ENCODE results near the gene ATP9B. TPM values are rescaled to one million over a fixed set of nuclear protein-coding genes. Genes with fewer than 3 reads are reported as not detected.
"Not testable (repeated sequence)": the region's sequence is repeated elsewhere in the genome, so short reads cannot be mapped to it uniquely, and the experiment has no call there.

Gene ATP9B
- total and polyA plus RNA-seq, 5 donors, result 9.0 to 24.0 (median 21.7) TPM

DNA sequence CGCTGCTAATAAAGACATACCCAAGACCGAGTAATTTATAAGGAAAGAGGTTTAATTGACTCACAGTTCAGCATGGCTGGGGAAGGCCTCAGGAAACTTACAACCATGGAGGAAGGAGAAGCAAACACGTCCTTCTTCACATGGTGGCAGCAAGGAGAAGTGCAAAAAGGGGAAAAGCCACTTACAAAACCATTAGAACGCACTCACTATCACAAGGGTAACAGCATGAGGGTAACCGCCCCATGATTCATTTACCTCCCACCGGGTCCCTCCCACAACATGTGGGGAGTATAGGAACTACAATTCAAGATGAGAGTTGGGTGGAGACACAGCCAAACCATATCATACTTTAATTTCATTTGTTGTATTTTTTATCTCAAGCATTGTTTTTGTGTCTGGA, 67.5 kb downstream of the ATP9B start:
- no peak for ATAC-seq
- Histone ChIP-seq H3K27ac (ENCODE audit: low read length) (no peak overlapping the region), H3K4me1 (ENCODE audit: control insufficient read depth, insufficient read depth, low read length) (no peaks in the 10 kb centered on the region), H3K4me3 (ENCODE audit: low read length) (no peak overlapping the region), H3K27me3 (ENCODE audit: control insufficient read depth, insufficient read depth) (no peaks in the 10 kb centered on the region), H3K9me3 (ENCODE audit: control insufficient read depth, low read length) (no peaks in the 10 kb centered on the region)
- no peak for DNase-seq
- WGBS, result 92% methylated on average over 6 of the region's 6 CpGs
- intact Hi-C loops (cut with DNase I), result no loop called here

- intact Hi-C loops (cut with DNase I), result no loop called here
- ATAC-seq, result no peak
- DNase-seq, result no peak
- H3K9me3 ChIP-seq (ENCODE audit: control insufficient read depth, low read length), result no peaks in the 10 kb centered on the region
- no peaks in the 10 kb centered on the region for H3K4me1 ChIP-seq (ENCODE audit: control insufficient read depth, insufficient read depth, low read length)
- WGBS, result 87% methylated on average over 4 of the region's 4 CpGs
- no peak overlapping the region for H3K27ac ChIP-seq (ENCODE audit: low read length)
- H3K27me3 ChIP-seq (ENCODE audit: control insufficient read depth, insufficient read depth), result no peaks in the 10 kb centered on the region
- H3K4me3 ChIP-seq (ENCODE audit: low read length), result no peak overlapping the region
Measured at GRCh38 chr18:79139206-79139605, 70.0 kb downstream of the ATP9B start.

DNA sequence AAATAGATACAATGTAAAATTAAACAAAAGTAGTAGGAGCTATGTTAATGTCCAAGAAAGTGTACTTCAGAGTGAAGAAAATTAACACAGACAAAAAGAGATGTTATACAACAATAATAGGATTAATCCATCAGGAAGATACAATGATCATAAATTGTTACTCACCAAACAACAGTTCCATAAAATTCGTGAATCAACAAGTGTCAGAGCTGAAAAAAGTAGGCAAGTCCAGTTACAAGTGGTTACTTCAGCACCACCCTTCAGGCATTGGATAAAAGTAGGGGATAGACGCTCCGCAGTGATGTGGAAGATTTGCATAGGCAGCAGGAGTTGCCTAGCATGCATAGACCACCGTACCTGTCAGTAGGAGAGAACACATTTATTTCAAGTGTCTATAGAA, 77.8 kb downstream of the ATP9B start:
- H3K9me3 ChIP-seq (ENCODE audit: control insufficient read depth, low read length), result no peaks in the 10 kb centered on the region

DNA sequence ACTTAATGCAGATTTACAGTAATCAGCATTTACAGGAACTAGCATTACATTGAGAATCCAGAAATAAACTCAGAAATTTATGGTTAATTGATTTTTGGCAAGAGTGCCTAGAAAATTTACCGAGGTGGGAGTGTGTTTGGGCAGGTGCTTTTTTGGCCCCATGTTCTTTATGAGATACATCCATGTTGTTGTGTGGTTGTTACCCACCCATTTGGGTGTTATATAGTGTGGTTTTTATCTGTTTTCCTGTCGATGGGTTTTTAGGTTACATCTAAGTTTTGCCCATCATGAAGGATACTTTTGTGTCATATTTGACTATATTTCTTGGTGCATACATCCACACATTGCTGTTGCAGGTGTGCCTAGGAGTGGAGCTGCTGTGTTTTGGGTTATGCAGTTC, 82.0 kb downstream of the ATP9B start:
- ATAC-seq (no peak), DNase-seq (no peak)
- no peak overlapping the region for H3K27ac ChIP-seq (ENCODE audit: low read length)
- H3K4me3 ChIP-seq (ENCODE audit: low read length), result no peak overlapping the region
- no peaks in the 10 kb centered on the region for H3K27me3 ChIP-seq (ENCODE audit: control insufficient read depth, insufficient read depth)
- intact Hi-C loops (cut with DNase I), result no loop called here
- peaks cover under 1% of the 10 kb centered on the region for H3K4me1 ChIP-seq (ENCODE audit: control insufficient read depth, insufficient read depth, low read length)
- no peaks in the 10 kb centered on the region for H3K9me3 ChIP-seq (ENCODE audit: control insufficient read depth, low read length)
- WGBS, result 98% methylated on average over 2 of the region's 2 CpGs

More for the DNA sequence above, 77.8 kb downstream of the ATP9B start:
- DNase-seq, result no peak
- Histone ChIP-seq H3K4me1 (ENCODE audit: control insufficient read depth, insufficient read depth, low read length) (no peaks in the 10 kb centered on the region), H3K27me3 (ENCODE audit: control insufficient read depth, insufficient read depth) (no peaks in the 10 kb centered on the region), H3K4me3 (ENCODE audit: low read length) (no peak overlapping the region), H3K27ac (ENCODE audit: low read length) (no peak overlapping the region)
- WGBS, result 97% methylated on average over 4 of the region's 4 CpGs
- intact Hi-C loops (cut with DNase I), result no loop called here
- no peak for ATAC-seq

GRCh38 chr18:79156327-79156726, 87.1 kb downstream of the ATP9B start:
- no peak overlapping the region for H3K4me3 ChIP-seq (ENCODE audit: low read length)
- H3K27ac ChIP-seq (ENCODE audit: low read length), result no peak overlapping the region
- 91% methylated on average over 4 of the region's 4 CpGs for WGBS
- intact Hi-C loops (cut with DNase I), result no loop called here
- H3K4me1 ChIP-seq (ENCODE audit: control insufficient read depth, insufficient read depth, low read length), result peaks cover 2% of the 10 kb centered on the region
- H3K9me3 ChIP-seq (ENCODE audit: control insufficient read depth, low read length), result no peaks in the 10 kb centered on the region
- ATAC-seq (no peak), DNase-seq (no peak)
- no peaks in the 10 kb centered on the region for H3K27me3 ChIP-seq (ENCODE audit: control insufficient read depth, insufficient read depth)

- intact Hi-C loops (cut with DNase I), result no loop called here
- ATAC-seq (no peak), DNase-seq (no peak)
Measured at GRCh38 chr18:79164706-79165105, 95.5 kb downstream of the ATP9B start.

DNA sequence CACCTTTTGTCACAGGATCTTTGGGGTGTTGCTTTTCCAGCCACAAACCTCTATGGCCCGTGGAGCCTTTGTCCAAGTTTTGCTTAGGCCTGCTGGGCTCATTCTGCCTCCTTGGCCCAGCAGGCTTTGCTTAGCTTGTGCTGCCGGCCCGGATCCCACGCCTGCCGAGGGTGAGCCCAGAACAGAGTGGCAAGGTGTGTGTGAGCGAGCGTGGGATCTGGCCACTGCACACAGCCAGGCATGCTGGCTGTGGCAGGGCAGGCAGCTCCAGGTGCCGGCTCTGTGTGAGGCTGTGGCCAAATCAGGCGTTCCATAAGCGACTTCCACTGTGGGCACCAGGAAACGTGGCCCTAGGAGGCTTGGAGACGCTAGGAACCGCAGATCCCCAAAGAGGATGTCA, 97.5 kb downstream of the ATP9B start:
- H3K4me1 ChIP-seq (ENCODE audit: control insufficient read depth, insufficient read depth, low read length), result peaks cover 3% of the 10 kb centered on the region
- DNase-seq (no peak), ATAC-seq (no peak)
- no peaks in the 10 kb centered on the region for H3K9me3 ChIP-seq (ENCODE audit: control insufficient read depth, low read length)
- no peak overlapping the region for H3K4me3 ChIP-seq (ENCODE audit: low read length)
- intact Hi-C loops (cut with DNase I), result no loop called here
- no peak overlapping the region for H3K27ac ChIP-seq (ENCODE audit: low read length)
- WGBS, result 99% methylated on average over 13 of the region's 13 CpGs
- no peaks in the 10 kb centered on the region for H3K27me3 ChIP-seq (ENCODE audit: control insufficient read depth, insufficient read depth)

More at GRCh38 chr18:79164706-79165105, 95.5 kb downstream of the ATP9B start:
- Histone ChIP-seq H3K27me3 (ENCODE audit: control insufficient read depth, insufficient read depth) (no peaks in the 10 kb centered on the region), H3K27ac (ENCODE audit: low read length) (no peak overlapping the region), H3K4me3 (ENCODE audit: low read length) (no peak overlapping the region), H3K4me1 (ENCODE audit: control insufficient read depth, insufficient read depth, low read length) (no peaks in the 10 kb centered on the region), H3K9me3 (ENCODE audit: control insufficient read depth, low read length) (no peaks in the 10 kb centered on the region)
- 95% methylated on average over 1 of the region's 1 CpG for WGBS

GRCh38 chr18:79167526-79168190, 98.5 kb downstream of the ATP9B start:
- intact Hi-C loops (cut with DNase I), result no loop called here
- Histone ChIP-seq H3K4me1 (ENCODE audit: control insufficient read depth, insufficient read depth, low read length) (peaks cover 3% of the 10 kb centered on the region), H3K27me3 (ENCODE audit: control insufficient read depth, insufficient read depth) (no peaks in the 10 kb centered on the region), H3K9me3 (ENCODE audit: control insufficient read depth, low read length) (no peaks in the 10 kb centered on the region), H3K4me3 (ENCODE audit: low read length) (no peak overlapping the region), H3K27ac (ENCODE audit: low read length) (no peak overlapping the region)
- peak; percentile 63 to 87 for ATAC-seq
- 88% methylated on average over 18 of the region's 18 CpGs for WGBS
- DNase-seq, result peak; percentile 33 to 83 (median 75)

DNA sequence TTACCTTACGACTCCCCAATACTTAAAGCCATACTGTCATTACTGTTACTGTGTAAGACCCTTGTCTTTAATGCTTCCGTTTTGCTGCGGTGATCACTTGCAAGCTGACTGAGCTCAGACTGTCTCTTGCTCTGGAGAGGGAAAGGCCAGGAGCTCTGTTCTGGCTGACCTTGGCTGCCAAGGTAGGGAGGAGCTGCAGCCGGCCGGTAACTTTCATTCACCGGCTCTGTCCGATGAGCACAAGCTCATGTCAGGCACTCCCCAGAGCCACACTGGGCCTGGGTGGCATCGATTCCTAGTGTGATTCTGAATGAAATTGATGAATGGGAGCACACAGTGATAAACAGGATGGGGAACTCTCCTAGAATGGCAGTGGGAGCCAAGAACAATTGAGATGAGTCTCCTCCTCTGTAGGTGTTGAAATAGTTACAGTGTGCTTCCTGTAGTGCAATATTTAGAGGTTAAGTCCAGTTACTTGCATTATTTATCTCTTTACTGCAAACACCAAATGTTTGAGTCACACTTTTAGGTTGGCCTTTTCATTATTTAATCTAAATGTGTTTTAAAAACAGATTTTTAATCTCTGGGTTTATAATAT, 100.9 kb downstream of the ATP9B start:
- Histone ChIP-seq H3K27me3 (ENCODE audit: control insufficient read depth, insufficient read depth) (no peaks in the 10 kb centered on the region), H3K4me1 (ENCODE audit: control insufficient read depth, insufficient read depth, low read length) (peaks cover 3% of the 10 kb centered on the region), H3K27ac (ENCODE audit: low read length) (no peak overlapping the region), H3K9me3 (ENCODE audit: control insufficient read depth, low read length) (no peaks in the 10 kb centered on the region), H3K4me3 (ENCODE audit: low read length) (no peak overlapping the region)
- intact Hi-C loops (cut with DNase I), result no loop called here
- DNase-seq, result no peak
- ATAC-seq, result peak; percentile 48
- 49% methylated on average over 8 of the region's 8 CpGs for WGBS

DNA sequence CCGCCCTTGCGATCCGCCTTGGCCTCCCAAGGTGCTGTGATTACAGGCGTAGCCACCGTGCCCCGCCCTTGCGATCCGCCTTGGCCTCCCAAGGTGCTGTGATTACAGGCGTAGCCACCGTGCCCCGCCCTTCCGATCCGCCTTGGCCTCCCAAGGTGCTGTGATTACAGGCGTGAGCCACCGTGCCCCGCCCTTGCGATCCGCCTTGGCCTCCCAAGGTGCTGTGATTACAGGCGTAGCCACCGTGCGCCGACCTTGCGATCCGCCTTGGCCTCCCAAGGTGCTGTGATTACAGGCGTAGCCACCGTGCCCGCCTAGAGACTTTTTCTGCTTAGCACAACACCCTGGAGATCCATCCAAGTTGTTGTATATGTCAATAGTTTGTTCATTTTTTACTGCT, 103.1 kb downstream of the ATP9B start:
- DNase-seq, result peak in 2 of 3 donors; percentile 38 to 54
- H3K4me1 ChIP-seq (ENCODE audit: control insufficient read depth, insufficient read depth, low read length); H3K4me3 ChIP-seq (ENCODE audit: low read length); H3K9me3 ChIP-seq (ENCODE audit: control insufficient read depth, low read length); ATAC-seq; H3K27me3 ChIP-seq (ENCODE audit: control insufficient read depth, insufficient read depth); H3K27ac ChIP-seq (ENCODE audit: low read length); intact Hi-C loops (cut with DNase I): not testable (repeated sequence)
- 98% methylated on average over 22 of the region's 27 CpGs for WGBS

DNA sequence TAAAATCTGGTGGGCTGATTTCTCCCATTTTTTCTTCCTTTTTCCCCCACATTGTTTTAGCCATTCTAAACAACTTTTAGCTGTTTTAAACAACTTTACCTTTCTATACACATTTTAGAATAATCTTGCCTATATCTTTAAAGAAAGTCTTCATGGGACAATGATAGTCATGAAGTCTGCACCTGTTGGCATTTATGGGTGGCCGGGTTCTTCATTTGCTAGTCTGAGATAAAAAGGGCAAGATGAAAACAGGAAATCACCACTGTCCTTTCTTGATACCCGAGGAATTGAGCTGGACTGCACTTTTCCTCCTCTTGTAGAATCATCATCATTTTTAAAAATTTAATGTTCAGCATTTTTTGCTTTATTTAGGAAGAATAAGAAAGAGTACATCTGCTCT, 104.5 kb downstream of the ATP9B start:
- H3K27ac ChIP-seq (ENCODE audit: low read length), result no peak overlapping the region
- DNase-seq (no peak), ATAC-seq (no peak)
- intact Hi-C loops (cut with DNase I), result no loop called here
- H3K4me1 ChIP-seq (ENCODE audit: control insufficient read depth, insufficient read depth, low read length), result peaks cover 3% of the 10 kb centered on the region
- H3K9me3 ChIP-seq (ENCODE audit: control insufficient read depth, low read length), result no peaks in the 10 kb centered on the region
- H3K4me3 ChIP-seq (ENCODE audit: low read length), result no peak overlapping the region
- 84% methylated on average over 2 of the region's 2 CpGs for WGBS
- H3K27me3 ChIP-seq (ENCODE audit: control insufficient read depth, insufficient read depth), result no peaks in the 10 kb centered on the region
